OCI-LY7 (cell line): ENCODE results near the gene SNTB2. TPM values are rescaled to one million over a fixed set of nuclear protein-coding genes. Genes with fewer than 3 reads are reported as not detected.

Experiments used
- BruUV-seq: library from RNA; stranded (reverse); fragments of 400-500 nt; replicated peaks from 2 replicates; lab custom pipeline; 2021; lab: Mats Ljungman, UMichigan
- CTCF ChIA-PET: fragments of 300-600 bp; sonication (Branson Sonifier 250); formaldehyde crosslinking; loops from one replicate; lab custom pipeline; 2022; ENCODE audit warnings: antibody characterized with exemption; ENCODE audit not compliant: unreplicated experiment; lab: Charles Lee
- POLR2A ChIA-PET: fragments of 300-600 bp; sonication (Branson Sonifier 250); formaldehyde crosslinking; loops from one replicate; lab custom pipeline; 2022; ENCODE audit warnings: antibody characterized with exemption; lab: Charles Lee
- DNase-seq: peaks from one replicate; pipeline ENCODE4 v3.0.0-alpha.2; 2015; ENCODE audit warnings: low spot score
- H2AFZ ChIP-seq: fragments of 200-600 bp; sonication (generic), shearing (Covaris generic); 2 replicates; pipeline ENCODE4 v1.6.1; 2014; ENCODE audit warnings: mild to moderate bottlenecking, antibody characterized with exemption, low read length, moderate library complexity
- H3K27ac ChIP-seq: fragments of 200-600 bp; sonication (generic); 2 replicates; pipeline ENCODE4 v1.5.1; 2014; ENCODE audit warnings: mixed run types, low read depth, mild to moderate bottlenecking, moderate library complexity, low read length, inconsistent platforms; ENCODE audit not compliant: poor library complexity, severe bottlenecking
- H3K36me3 ChIP-seq: fragments of 200-600 bp; sonication (generic); 2 replicates; pipeline ENCODE4 v1.6.1; 2014; ENCODE audit warnings: mild to moderate bottlenecking, antibody characterized with exemption, low read length, moderate library complexity, mixed read lengths; ENCODE audit not compliant: insufficient read depth
- H3K4me1 ChIP-seq: fragments of 200-600 bp; sonication (generic); 2 replicates; pipeline ENCODE4 v1.5.1; 2014; ENCODE audit warnings: mild to moderate bottlenecking, low read length; ENCODE audit not compliant: insufficient read depth, poor library complexity, severe bottlenecking
- H3K4me2 ChIP-seq: fragments of 200-600 bp; sonication (generic); 2 replicates; pipeline ENCODE4 v1.6.1; 2014; ENCODE audit warnings: mild to moderate bottlenecking, low read length
- H3K4me3 ChIP-seq: fragments of 200-600 bp; sonication (generic); 2 replicates; pipeline ENCODE4 v1.5.1; 2014; ENCODE audit warnings: mild to moderate bottlenecking, low read depth, low read length; ENCODE audit not compliant: poor library complexity, severe bottlenecking
- H3K79me2 ChIP-seq: fragments of 200-600 bp; sonication (generic); 2 replicates; pipeline ENCODE4 v1.6.1; 2016; ENCODE audit warnings: low read depth, mild to moderate bottlenecking, low read length, moderate library complexity, mixed read lengths; ENCODE audit not compliant: insufficient read depth
- H3K9me2 ChIP-seq: fragments of 200-600 bp; sonication (generic); 2 replicates; pipeline ENCODE4 v1.6.1; 2016; ENCODE audit warnings: mild to moderate bottlenecking, low read length, mixed read lengths; ENCODE audit not compliant: insufficient read depth
- H3K9me3 ChIP-seq: fragments of 200-600 bp; sonication (generic); 2 replicates; pipeline ENCODE4 v1.6.1; 2014; ENCODE audit warnings: mild to moderate bottlenecking, mixed run types, low read length, mixed read lengths
- H4K20me1 ChIP-seq: fragments of 200-600 bp; sonication (generic); 2 replicates; pipeline ENCODE4 v1.6.1; 2014; ENCODE audit warnings: mild to moderate bottlenecking, antibody characterized with exemption, low read length, moderate library complexity, mixed read lengths; ENCODE audit not compliant: insufficient read depth
- CTCF ChIP-seq: fragments of 200-600 bp; sonication (generic); conservative IDR thresholded peaks from 2 replicates; pipeline ENCODE4 v1.5.1; 2014; ENCODE audit warnings: mild to moderate bottlenecking, antibody characterized with exemption, low read length, moderate library complexity, mixed read lengths
- EZH2phosphoT487 ChIP-seq: fragments of 200-600 bp; sonication (generic); IDR thresholded peaks from 2 replicates; pipeline ENCODE4 v1.6.1; 2018; ENCODE audit warnings: low read depth, borderline replicate concordance, mild to moderate bottlenecking, mixed run types, antibody characterized with exemption, low read length, moderate library complexity, mixed read lengths
- intact Hi-C: fragments of 100-400 bp; cut with micrococcal nuclease; formaldehyde crosslinking; loops from one replicate; pipeline ENCODE4 v1.10.0; 2022; ENCODE audit not compliant: unreplicated experiment
- total RNA-seq, 2 experiments: library from RNA; depleted of rRNA in 1 of 2; stranded (reverse); fragments of >200 nt in 1 of 2; shearing (Covaris generic) in 1 of 2; gene quantifications; 2 replicates each; pipeline ENCODE4 v1.2.3, GENCODE V29; 2014 to 2022

Gene SNTB2
- total RNA-seq, 2 experiments from 2014 or later, result 21.2 to 34.1 TPM

- H3K79me2 ChIP-seq, result no peaks in the 10 kb centered on the region
- no TSS peak for BruUV-seq
- TF ChIP-seq EZH2phosphoT487 (no peak), CTCF (no peak)
- no peak for DNase-seq
- peaks cover 24% of the 10 kb centered on the region; the same call in 1 of the 2 replicates for H3K36me3 ChIP-seq
- H3K4me1 ChIP-seq, result peaks cover 4% of the 10 kb centered on the region
- no peak overlapping the region for H3K27ac ChIP-seq
- intact Hi-C loops, result no loop called here
- H3K9me3 ChIP-seq, result no peaks in the 10 kb centered on the region
- H3K9me2 ChIP-seq, result no peaks in the 10 kb centered on the region
- ChIA-PET POLR2A (no interaction called here), CTCF (no interaction called here)
- H3K4me3 ChIP-seq, result no peak overlapping the region
- no peak overlapping the region for H3K4me2 ChIP-seq
- H2AFZ ChIP-seq, result no peak overlapping the region
- H4K20me1 ChIP-seq, result no peaks in the 10 kb centered on the region
These were observed 114.2 kb downstream of the SNTB2 start for GRCh38 chr16:69301187-69301586.

GRCh38 chr16:69301861-69302260 lies 114.9 kb downstream of the SNTB2 start:
- ChIA-PET POLR2A (interaction anchor here (0.6 to 0.7 kb wide), 2 partner anchors 9 to 71 kb away, joined by 3 read pairs; partner anchors contain the start of gene VPS4A), CTCF (no interaction called here)
- TF ChIP-seq CTCF (no peak), EZH2phosphoT487 (no peak)
- Histone ChIP-seq H2AFZ (no peak overlapping the region), H3K4me2 (no peak overlapping the region), H3K9me2 (no peaks in the 10 kb centered on the region), H4K20me1 (no peaks in the 10 kb centered on the region), H3K9me3 (no peaks in the 10 kb centered on the region), H3K4me3 (no peak overlapping the region), H3K79me2 (no peaks in the 10 kb centered on the region), H3K4me1 (peaks cover 4% of the 10 kb centered on the region), H3K36me3 (peaks cover 24% of the 10 kb centered on the region; the same call in 1 of the 2 replicates), H3K27ac (no peak overlapping the region)
- BruUV-seq, result no TSS peak
- no peak for DNase-seq
- intact Hi-C loops, result no loop called here

GRCh38 chr16:69302301-69302700 lies 115.3 kb downstream of the SNTB2 start:
- H4K20me1 ChIP-seq, result no peaks in the 10 kb centered on the region
- BruUV-seq, result TSS peak; percentile 9
- H3K79me2 ChIP-seq, result no peaks in the 10 kb centered on the region
- peaks cover 24% of the 10 kb centered on the region; the same call in 1 of the 2 replicates for H3K36me3 ChIP-seq
- no peak overlapping the region for H3K27ac ChIP-seq
- H3K4me1 ChIP-seq, result peaks cover 4% of the 10 kb centered on the region
- H3K9me3 ChIP-seq, result no peaks in the 10 kb centered on the region
- intact Hi-C loops, result no loop called here
- no peaks in the 10 kb centered on the region for H3K9me2 ChIP-seq
- no peak overlapping the region for H3K4me3 ChIP-seq
- ChIA-PET CTCF (no interaction called here), POLR2A (interaction anchor here (0.6 to 0.7 kb wide), 3 partner anchors 8 to 173 kb away, joined by 3 to 6 read pairs (median 3); partner anchors contain the start of gene VPS4A)
- H3K4me2 ChIP-seq, result no peak overlapping the region
- no peak overlapping the region for H2AFZ ChIP-seq
- DNase-seq, result no peak
- TF ChIP-seq CTCF, result no peak
- no peak for TF ChIP-seq EZH2phosphoT487
